HG03045 (cell line): ENCODE measurements around the gene CDKN2D.

Source experiments
- ATAC-seq: cut with Tn5 transposase; IDR thresholded peaks from one replicate; pipeline ENCODE4 v1.9.1; 2021; ENCODE audit warnings: mild to moderate bottlenecking, moderate library complexity; ENCODE audit not compliant: unreplicated experiment

The CDKN2D gene

GRCh38 chr19:10523135-10523636, 45.6 kb downstream of the CDKN2D start:
- ATAC-seq = no peak

GRCh38 chr19:10521461-10522171, 47.2 kb downstream of the CDKN2D start:
- no peak for ATAC-seq

GRCh38 chr19:10520652-10521318, 48.0 kb downstream of the CDKN2D start:
- no peak for ATAC-seq

- no peak for ATAC-seq
These were observed 49.4 kb downstream of the CDKN2D start for GRCh38 chr19:10519421-10519820.

GRCh38 chr19:10518444-10519361, 50.1 kb downstream of the CDKN2D start:
- no peak for ATAC-seq

- no peak for ATAC-seq
These were observed 50.9 kb downstream of the CDKN2D start for GRCh38 chr19:10517760-10518443.

GRCh38 chr19:10517361-10517759, 51.4 kb downstream of the CDKN2D start, which contains the start of gene S1PR5:
Gene S1PR5, minus strand, starts transcription at chr19:10517447. Its CDS starts 2,436 bp downstream, at chr19:10515011.
- ATAC-seq = no peak

GRCh38 chr19:10516671-10517286, 52.0 kb downstream of the CDKN2D start:
- ATAC-seq = no peak
